NCI-H82 (cell line): ENCODE measurements around the gene PANX2.

Experiments used
- DNase-seq: peaks from one replicate; lab custom pipeline; 2025; lab: John Stamatoyannopoulos, UW

The PANX2 gene

DNA sequence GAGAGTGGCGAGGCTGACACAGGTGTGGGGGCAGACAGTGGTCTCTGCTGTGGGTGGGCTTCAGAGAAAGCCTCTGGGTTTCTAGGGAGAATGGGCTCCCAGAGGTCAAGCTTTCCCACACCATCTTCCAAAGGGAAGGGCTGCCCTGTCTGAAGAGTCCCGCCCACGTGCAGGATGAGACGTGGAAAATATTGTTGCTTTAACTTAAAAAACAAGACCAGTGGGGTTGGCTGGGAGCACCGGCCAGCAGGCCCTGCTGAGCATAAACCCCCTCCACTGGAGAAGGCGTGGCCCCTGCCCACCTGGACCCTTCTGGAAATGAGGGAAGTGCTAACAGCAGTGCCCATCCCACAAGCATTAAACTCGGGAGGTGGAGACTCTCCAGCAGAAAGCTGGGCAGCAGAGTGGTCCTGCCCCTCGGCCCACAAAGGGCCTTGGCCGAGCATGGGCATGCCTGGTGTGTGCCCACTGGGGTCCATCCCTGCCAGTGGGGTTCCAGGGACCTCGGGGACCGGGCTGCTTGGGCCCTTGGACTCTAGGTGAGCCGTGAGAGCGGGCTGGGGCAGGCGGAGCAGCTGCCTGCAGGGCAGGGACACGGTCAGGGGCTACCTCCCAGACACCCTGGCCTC, 45.6 kb downstream of the PANX2 start:
- DNase-seq: no peak

DNA sequence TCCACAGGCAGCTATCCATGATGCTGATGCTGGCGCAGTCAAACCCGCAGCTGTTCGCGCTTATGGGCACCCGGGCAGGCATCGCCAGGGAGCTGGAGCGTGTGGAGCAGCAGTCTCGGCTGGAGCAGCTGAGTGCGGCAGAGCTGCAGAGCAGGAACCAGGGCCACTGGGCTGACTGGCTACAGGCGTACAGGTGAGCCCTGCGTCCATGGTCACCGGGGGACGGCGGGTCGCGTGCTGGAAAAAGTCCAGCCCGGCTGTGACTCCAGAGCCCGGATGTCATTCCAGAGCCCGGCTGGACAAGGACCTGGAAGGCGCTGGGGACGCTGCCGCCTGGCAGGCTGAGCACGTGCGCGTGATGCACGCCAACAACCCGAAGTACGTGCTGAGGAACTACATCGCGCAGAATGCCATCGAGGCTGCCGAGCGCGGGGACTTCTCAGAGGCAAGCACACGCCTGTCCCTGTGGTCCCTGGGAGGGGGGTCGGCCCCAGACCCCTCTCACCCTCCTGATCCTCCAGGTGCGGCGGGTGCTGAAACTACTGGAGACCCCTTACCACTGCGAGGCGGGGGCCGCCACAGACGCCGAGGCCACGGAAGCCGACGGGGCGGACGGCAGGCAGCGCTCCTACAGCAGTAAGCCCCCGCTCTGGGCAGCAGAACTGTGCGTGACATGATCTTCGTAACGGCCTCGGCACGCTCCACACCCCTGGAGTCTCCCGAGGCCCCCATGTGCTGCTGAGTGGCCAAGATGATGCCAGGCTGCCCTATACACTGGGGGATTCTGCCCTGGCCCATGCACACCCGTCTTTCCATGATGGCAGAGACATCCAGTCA, 46.4 kb downstream of the PANX2 start:
- DNase-seq: no peak

DNA sequence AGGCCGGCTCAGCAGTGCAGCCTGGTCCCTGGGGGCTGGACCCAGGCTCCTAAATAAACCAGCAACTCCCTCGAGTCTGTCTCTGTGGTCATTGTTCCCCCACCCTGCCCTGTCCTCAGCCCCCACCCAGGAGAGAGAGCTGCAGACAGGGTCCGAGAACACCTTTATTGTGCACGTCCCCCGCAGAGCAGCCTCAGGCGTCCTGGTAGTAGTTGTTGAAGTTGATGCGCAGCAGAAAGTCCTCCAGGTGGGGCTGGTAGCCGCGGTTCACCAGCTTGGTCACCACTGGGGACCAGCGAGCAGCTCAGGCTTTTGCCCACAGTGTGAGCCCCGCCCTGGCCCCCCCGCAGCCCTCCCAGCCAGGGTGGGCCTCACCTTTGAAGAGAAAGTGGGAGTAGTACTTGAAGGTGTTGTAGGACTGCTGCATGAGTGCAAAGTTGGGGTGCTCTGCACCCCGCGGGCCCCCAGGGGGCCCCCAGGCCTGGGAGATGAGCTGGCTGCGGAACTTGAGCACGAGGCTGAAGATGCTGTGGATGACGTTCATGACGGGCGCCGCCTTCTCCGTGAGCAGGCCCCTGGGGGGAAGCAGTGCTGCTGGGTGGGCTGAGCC, 47.1 kb downstream of the PANX2 start:
- no peak for DNase-seq

DNA sequence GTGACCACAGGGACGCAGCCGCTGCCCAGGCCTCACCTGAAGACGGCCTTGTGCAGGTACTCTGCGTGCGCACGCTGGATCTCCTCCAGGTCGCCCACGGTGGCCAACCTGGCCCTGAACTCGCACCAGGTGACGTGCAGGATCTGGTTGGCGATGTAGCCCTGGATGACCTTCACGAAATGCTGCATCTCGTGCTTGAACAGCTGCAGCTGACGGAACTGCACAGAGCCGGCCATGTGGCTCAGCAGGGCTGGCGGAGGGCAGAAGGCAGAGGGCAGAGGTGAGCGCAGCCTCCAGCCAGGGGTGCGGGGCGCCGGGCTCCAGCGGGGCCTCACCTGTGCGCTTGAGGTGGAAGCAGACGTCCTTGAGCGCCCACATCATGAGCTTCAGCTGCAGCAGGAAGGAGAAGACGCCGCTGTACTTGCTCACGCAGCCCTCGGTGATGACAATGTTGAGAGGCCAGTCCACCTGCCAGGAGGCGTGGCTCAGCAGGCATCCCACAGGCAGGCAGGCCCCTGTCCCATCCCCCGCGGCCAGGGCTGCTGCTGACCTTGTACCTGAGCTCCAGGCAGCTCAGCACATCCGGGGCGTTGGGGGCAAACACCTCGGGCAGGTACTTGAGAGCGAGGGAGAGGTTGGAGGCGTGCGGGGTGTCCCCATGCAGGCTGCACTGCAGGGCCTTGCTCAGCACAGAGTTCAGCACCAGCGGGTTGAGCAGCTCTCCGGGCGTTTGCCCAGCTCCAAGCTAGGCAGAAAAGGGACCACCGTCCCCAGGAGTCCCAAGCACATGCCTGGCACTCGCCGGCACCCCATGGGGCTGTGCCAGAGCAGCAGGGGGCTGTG, 47.8 kb downstream of the PANX2 start:
- no peak for DNase-seq

DNA sequence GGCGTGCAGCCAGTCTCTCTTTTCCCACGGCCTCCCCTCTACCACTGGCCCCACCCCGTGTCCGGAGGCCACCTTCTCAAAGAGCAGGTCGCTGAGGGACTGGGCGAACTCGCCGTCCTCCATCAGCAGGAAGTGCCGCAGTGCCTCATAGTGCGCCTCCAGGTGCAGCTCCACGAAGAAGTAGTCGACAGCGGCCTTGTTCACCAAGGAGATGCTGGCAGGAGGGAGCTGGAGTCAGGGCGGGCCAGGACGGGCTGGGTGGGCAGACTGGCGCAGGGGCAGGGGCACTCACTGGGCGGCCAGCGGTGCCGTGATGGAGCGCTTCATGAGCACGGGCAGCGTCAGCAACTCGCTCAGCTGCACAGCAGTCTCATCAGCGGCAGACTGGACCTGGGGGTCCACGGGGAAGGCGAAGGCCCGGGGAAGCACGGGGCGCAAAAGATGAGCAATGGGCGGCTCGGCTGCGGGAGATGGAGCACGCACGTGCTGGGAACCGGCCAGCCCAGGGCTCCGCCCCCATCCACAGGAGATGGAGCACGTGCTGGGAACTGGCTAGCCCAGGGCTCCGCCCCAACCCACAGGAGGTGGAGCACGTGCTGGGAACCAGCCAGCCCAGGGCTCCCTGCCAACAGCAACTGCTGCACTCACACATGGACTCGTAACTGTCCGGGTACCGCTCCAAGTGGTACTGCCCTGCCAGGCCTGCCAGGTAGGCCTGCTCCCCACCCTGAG, 48.6 kb downstream of the PANX2 start:
- DNase-seq: peak; percentile 51

DNA sequence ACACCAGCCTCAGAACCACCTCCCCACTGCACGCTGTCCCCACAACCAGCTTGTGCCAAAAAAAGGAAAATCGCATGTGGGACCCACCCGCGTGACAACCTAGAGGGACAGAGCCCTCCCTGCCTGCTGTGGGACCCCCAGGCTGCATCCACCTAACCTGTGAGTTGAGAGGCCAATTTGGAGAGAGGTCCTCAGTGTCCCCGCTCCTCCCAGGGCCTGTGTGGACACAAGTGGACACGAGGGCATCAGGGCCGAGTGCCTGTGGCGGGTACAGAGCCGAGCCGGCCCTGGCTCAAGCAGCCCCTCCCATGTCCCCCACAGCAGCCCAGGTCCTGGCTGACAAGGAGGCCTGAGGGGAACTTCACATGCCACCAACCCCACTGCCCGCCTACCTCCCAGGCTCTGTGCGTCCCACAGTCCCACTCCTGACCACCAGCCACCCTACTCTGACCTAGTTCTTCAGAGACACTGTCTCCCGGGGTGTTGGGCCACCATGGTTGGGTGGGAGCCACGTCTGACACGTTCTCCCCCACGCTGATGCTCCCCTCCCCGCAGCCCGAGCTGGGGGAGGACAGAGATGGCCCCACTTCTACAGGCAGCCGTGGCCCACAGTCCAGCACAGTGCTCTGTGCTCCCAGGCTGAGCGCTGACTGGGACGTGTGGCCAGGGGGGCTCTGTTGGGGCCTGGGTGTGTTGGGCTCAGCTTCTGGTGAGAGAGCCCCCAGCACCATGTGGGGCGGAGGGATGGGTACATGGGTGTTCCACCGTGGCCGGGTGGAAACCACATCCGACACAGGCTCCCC, 49.5 kb downstream of the PANX2 start:
- no peak for DNase-seq

DNA sequence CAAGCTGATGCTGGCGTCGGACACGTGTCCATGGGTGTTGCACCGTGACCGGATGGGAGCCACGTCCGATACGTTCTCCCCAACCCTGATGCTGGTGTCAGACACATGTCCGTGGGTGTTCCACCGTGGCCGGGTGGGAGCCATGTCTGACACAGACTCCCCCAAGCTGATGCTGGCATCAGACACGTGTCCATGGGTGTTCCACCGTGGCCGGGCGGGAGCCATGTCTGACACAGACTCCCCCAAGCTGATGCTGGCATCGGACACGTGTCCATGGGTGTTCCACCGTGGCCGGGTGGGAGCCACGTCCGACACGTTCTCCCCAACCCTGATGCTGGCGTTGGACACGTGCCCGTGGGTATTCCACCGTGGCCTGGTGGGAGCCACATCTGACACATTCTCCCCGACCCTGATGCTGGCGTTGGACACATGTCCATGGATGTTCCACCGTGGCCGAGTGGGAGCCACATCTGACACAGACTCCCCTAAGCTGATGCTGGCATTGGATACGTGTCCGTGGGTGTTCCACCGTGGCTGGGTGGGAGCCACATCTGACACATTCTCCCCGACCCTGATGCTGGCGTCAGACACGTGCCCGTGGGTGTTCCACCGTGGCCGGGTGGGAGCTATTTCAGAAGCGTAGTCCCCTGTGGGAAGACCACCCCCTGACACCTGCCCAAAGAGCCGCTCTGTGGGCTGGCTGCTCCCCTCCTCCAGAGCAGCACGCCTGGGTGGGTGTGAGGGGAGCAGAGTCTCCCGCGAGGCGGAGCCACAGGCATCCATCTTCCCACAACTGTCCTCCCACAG, 50.3 kb downstream of the PANX2 start:
- no peak for DNase-seq

DNA sequence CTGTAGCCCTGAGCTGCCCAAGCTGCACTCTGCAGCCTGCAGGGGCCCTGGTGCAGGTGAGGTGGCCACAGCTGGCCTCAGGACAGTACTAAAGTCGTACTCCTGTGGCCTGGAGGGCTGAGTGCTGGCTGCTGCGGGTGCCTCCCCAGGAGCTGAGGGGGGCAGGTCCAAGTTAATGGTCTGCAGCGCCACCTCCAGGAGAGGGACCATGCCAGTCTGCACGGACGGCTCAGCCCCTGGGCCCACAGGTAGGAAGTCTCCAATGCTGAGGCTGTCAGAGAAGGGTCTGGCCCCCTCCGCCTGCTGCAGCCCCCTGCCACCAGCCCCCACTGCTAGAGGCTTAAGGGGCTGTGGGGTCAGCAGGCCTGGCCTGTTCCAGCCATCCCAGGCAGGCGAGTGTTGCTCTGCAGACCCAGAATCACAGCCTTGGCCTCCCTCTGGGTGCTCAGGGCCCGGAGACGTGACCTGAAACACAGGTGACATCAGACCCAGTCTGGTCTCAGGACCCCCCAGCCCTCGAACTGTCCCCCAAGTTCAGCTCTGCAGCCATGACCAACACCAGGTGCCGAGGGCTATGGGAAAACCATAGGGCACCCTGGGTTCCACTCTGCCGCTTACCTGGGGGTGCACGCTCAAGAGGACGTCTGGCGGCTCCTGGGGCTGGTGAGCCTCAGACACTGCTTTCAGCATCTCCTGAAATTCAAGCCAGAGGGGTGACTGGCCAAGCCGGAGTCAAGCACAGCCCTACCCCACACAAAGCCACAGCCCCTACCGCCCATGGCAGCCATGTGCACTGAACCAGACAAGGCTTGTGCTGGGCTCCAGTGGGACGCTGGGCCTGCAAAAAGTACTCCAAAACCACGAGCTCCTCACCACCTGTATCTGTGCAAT, 51.1 kb downstream of the PANX2 start:
- no peak for DNase-seq

DNA sequence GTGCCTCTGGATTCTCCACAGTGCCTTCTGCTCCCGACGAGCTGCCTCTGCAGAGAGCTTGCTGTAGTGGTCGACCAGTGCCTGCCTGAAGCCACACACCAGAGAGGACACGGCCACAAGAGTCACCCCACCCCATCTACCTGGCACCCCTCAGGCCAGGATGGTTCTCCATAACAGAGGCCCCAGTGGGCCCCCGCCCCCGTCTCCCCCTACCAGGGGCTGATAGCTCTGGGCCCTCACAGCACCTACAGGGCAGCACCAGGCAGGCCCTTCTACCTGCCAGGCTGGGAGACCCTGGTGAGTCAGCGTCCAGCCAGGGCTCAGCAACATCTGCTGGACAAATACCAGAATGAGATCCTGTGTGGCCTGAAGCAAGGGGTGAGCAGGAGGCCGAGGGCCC, 52.0 kb downstream of the PANX2 start:
- DNase-seq: no peak

DNA sequence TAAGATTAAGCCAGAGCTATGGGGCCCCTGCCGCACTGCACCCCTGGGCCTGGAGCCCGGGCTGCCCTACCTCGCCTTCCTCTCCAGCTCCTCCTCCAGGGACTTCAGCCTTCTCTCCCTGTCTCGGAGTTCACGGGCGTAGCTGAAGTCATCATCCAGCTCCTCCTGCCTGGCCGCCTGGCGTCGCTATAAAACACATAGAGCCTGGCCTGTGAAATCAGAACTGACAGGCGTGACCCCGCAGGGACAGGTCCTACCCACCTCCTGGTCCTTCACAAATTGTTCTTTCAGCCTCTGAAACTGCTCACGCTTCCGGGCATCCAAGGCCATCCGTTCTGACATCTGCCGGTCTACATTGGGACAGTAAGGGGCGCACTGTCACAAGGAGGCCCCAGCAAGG, 53.5 kb downstream of the PANX2 start:
- DNase-seq: no peak

DNA sequence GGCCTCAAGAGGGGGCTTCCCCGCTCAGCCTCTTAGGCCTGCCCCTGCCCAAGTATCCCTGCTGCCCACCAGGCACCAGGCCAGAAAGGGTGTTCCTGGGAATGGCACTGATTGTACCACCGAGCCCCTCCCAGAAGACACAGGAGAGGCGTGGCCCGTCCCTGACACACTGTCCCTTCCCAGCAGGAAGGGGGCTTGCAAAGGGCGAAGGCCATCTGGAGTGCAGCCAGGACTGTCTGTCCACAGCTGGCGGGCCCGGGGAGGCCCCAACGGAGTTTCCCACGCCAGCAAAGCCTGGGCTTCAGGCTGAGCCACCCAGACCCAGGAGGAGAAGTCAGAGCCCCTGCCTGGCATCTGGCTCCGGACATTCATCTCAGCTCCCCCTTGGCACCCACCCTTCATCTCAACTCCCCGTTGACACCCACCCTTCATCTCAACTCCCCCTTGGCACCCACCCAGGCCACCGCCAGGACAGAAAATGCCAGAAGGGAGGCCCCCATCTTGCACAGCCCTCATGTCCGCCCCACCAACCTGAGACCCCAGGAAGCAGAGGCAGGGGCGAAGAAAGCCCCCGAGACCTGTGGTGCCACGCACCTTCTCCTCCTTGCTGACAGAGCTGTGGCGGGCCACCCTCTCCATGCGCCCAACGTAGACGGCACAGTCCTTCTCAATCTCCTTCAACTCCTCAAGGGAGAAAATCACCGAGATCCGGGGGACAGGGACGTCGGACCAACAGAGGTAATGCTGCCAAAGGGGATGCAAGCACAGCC, 54.9 kb downstream of the PANX2 start:
- no peak for DNase-seq

DNA sequence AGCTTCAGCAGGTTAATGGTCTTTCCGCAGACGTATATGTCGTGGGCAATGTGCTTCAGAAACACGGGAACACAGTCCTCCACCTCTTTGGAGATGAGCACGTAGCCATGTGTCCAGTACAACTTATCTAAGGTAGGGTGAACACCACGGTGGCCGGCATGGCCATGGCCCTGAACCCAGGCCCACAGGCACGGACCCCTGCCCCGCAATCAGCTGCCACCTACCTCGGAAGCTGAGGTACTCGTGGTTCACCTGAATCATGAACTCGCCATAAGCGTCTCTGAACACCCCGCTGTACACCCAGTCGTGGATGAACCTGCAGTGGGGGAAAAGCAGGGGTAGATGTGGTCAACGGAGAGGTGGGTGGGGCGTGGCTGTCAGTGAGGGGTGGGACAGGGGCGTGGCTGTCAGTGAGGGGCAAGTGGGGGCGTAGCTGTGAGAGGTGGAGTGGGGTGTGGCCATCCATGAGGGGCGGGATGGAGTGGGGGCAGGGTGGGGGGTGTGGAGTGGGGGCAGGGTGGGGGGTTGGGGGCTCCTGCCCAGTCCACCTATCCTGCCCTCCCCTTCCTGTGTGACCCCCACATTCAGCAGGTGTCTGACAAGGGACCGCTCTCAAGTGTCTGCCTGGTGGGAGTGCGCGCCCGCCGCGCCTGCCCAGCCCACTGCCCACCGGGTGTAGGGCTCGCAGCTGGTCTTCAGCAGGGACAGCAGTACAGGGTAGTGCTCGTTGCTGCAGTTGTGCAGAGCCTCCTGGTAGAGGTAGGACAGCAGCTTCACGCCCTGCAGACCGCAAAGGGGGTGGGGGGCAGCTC, 55.7 kb downstream of the PANX2 start:
- DNase-seq: no peak

DNA sequence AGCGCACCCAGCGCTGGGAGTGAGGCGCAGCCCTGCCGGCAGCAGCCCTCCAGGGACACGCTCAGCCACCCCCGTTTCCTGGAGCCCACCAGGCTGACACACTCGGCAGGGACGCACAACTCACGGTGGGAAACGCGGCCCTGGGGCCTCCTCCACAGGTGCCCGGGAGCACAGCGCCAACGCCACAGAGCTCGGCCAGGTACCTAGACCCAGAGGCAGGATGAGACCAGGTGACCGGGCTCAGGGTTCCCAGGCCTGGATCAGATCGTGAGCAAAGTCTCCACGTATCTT, 56.3 kb downstream of the PANX2 start:
- no peak for DNase-seq

DNA sequence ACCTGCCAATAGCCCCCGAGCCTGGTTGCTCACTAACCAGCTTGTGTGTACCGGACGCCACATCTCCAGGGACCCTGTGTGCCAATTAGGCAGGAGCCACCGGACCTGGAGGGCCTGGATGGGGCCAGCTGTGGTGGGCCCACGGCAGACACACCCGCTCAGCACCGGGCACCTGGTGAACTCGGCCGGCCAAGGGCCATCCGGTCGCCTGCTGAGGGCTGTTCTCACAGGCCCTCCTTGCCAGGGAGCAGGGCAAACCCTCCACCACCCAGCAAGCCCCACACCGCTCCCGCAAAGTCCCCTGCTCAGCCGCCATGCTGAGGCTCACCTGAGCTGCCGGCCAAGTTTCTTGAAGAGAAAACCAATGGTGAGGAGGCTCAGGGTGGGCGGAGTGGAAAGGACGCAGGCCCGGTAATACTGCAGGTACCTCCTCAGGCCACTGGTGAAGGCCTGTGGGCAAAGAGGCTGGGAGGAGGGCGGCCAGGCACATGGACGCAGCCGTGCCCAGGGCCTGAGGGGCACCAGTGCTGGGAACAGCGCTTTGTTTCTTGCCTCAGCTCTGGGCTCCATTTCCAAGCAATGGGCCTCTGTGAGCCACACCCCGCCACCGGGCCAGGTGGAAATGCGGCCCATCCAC, 57.2 kb downstream of the PANX2 start:
- DNase-seq: no peak

DNA sequence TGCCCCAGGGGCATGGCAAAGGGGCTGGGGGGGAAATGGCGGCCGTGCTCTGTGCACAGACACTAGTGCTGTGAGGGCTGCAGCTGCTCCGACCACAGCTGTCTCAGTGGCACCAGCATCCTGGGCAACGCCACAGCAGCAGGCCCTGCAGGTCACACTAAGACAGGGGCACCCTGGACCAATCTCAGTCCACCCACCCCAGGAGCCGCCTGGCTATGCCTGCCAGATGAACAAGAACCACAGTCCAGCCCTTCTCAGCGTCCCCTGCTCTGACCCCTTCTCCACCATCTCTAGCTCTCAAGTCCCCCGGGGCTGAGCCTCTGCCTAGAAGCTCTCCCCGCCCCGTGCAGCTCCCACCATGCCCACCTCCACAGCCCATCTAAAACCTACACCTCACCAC, 57.8 kb downstream of the PANX2 start:
- DNase-seq: no peak

DNA sequence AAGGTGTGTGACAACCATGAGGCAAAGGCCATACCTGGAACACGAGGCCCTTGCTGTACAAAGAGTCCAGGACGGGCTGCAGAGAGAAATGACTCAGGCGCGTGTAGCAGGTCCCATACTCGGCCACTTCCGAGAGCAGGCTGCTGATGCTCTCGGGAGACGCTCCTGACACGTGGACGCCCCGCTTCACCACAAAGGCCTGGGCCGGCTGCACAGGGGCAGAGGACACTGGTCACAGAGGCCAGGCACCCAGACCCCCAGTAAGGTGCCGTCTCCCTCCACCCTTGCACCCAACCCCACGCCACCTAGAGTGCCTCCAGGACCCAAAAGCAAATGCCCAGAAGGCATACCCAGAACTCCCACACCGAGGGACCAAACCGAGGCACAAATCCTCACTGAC, 58.8 kb downstream of the PANX2 start:
- DNase-seq: no peak
